WI38 (cell line): Measurements from ENCODE around the gene QSOX2.
A peak's percentile ranks its signal among the peaks of the same experiment; 100 is the strongest.
"Not testable (repeated sequence)": the region's sequence is repeated elsewhere in the genome, so short reads cannot be mapped to it uniquely, and the experiment has no call there.

Source experiments
- H3K4me3 ChIP-seq: 2 replicates; pipeline ENCODE4 v1.5.1; 2011; ENCODE audit warnings: low read depth, mild to moderate bottlenecking, control low read depth, low read length
- TF ChIP-seq, protein P1 (sequence below): IDR thresholded peaks from 2 replicates; pipeline ENCODE4 v1.5.1; 2012; ENCODE audit warnings: low read depth, mild to moderate bottlenecking, control low read depth, low read length

QSOX2 gene

DNA sequence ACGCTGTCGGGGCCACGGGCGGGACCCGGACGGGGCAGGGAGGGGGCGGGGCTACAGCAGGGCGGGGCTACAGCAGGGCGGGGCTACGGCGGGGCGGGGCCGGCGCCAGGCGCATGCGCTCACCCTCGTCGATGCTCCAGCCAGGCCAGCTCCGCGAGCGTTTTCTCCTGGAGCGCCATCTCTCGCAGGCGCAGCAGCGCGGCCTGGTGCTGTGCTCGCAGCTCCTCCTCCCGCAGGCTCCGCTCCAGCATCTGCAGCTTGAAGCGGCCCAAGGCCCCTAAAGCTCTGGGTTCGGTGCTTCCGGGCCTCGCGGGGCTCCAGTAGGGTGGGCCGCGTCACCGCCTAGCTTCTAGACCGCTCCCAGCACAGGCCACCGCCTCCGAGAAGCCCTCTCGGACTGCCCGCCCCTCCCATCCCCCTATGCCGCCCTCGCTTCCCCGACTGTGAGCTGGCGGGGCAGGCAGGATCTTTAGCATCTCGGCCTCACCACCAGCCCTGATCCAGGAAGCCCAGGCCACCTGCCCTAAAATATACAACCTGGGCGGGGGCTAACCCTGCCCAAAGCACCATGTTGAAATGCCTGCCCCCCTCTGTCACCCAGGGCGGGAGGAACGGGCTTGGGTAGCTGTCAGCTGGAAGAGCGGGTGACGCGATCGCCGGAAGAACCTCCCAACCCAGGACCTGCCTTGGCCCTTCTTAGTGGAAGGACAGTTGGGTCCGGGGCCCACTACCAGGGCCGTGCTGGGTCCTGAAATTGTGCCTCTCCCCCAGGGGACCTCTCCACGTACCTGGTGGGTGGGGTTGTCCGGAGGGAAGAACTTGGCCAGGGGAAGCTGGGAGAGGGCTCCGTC lies 21.9 kb upstream of the QSOX2 start:
- H3K4me3 ChIP-seq, result peak overlapping the region; percentile 59

DNA sequence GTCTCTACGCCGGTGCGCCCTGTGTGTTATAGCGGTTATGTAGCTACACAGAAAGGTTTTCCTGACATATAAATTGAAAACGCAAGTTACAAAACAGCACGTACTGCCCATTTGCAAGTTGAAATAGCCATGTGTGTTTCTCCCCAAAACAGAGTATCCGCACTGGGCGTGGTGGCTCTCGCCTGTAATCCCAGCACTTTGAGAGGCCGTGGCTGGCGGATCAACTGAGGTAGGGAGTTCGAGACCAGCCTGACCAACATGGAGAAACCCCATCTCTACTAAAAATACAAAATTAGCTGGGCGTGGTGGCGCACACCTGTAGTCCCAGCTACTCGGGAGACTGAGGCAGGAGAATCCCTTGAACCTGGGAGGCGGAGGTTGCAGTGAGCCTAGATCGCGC lies 21.0 kb upstream of the QSOX2 start:
- not testable (repeated sequence) for H3K4me3 ChIP-seq

More for the DNA sequence above, 21.9 kb upstream of the QSOX2 start:
- TF ChIP-seq, protein P1, sequence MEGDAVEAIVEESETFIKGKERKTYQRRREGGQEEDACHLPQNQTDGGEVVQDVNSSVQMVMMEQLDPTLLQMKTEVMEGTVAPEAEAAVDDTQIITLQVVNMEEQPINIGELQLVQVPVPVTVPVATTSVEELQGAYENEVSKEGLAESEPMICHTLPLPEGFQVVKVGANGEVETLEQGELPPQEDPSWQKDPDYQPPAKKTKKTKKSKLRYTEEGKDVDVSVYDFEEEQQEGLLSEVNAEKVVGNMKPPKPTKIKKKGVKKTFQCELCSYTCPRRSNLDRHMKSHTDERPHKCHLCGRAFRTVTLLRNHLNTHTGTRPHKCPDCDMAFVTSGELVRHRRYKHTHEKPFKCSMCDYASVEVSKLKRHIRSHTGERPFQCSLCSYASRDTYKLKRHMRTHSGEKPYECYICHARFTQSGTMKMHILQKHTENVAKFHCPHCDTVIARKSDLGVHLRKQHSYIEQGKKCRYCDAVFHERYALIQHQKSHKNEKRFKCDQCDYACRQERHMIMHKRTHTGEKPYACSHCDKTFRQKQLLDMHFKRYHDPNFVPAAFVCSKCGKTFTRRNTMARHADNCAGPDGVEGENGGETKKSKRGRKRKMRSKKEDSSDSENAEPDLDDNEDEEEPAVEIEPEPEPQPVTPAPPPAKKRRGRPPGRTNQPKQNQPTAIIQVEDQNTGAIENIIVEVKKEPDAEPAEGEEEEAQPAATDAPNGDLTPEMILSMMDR, result no peak

DNA sequence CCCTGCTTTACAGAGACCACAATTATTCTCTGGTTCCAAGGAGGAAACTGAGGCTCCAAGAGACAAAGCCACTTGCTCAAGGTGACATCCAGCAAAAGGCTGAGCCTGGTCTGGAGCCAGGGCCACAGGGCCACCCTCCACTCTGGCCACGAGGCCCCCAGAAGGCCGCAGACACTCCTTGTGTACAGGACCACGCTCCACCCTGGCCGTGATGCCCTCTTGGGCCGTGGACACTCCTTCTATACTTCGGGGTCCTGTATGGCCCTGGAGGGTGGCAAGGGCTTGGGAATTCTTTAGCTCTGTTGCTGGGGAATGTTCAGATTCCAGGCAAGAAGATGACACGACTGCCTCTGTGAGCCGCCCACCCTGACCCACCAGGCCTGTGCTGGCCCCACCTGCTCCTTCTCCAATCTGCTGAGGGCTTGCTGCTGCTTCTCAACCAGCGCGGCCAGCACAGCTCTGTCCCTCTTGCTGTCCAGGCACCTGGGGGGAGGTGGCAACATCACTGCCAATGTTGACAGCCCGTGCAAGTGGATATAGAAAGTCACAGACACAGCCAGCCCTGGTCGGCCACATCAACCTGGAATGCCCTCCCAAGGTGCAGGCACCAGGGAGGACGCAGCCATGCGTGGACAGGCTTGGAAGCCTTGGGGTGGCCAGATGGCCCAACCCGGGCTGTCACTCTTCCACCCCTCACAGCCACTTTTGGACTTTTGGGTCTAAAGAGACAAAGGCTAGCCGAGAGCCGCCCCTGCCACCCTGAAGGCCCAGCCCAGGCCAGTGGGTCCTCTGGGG lies 20.1 kb upstream of the QSOX2 start:
- no peak overlapping the region for H3K4me3 ChIP-seq
- TF ChIP-seq, protein P1, result no peak

DNA sequence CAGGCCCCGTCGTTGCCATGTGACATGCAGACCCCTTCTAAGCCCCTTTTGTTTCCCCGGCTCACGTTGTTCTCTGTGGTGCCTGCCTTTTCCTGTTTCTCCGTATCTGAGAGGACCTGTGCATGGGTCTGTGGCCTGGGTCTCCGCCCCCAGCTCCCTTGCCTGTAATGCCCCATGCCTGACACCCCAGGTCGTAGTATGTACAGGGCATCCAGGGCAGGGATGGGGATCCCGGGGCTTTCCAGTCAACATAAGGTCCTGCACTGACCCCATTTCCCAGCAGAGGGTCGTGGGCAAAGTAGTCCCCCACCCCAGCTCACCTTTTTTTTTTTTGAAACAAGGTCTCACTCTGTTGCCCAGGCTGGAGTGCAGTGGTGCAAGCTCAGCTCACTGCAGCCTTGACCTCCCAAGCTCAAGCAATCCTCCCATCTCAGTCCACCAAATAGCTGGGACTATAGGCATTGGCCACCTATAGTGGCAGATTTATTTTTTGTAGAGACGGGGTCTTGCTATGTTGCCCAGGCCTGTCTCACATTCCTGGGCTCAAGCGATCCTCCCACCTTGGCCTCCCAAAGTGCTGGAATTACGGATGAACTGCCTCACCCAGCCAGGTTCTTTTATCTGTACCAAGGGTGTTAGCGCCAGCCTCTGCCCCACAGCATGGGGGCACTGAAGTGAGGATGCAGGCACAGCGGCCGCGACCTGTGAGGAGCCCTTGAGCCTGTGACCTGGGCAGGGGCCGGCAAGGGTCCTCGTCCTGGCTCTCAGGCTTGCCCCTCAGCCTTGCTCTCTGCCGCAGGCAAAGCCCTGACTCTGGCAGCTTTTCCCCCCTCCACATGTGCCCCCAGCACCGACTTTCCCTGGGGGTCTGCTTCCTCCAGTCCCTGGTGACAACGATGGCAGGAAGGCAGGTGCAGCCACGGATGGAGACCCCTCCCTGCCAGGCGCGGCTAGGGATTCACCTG lies 19.1 kb upstream of the QSOX2 start:
- TF ChIP-seq, protein P1, result no peak

GRCh38 chr9:136264031-136264430 lies 18.4 kb upstream of the QSOX2 start:
- H3K4me3 ChIP-seq, result no peak overlapping the region
- TF ChIP-seq, protein P1, result no peak

More for the DNA sequence above, 19.1 kb upstream of the QSOX2 start:
- H3K4me3 ChIP-seq, result no peak overlapping the region

GRCh38 chr9:136262671-136263178 lies 17.1 kb upstream of the QSOX2 start:
- no peak overlapping the region for H3K4me3 ChIP-seq
- TF ChIP-seq, protein P1, result no peak
